HepG2 (cell line): ENCODE data around the gene TCF25. TPM values are rescaled to one million over a fixed set of nuclear protein-coding genes. Genes with fewer than 3 reads are reported as not detected.
A peak's percentile ranks its signal among the peaks of the same experiment; 100 is the strongest.

Source experiments
- ATF5 ChIP-seq: sonication (generic); formaldehyde crosslinking; IDR thresholded peaks from 2 replicates; pipeline ENCODE4 v1.4.0; 2020; ENCODE audit warnings: mild to moderate bottlenecking, low read depth, missing genetic modification reagents
- BRCA1 ChIP-seq: sonication (generic); formaldehyde crosslinking; IDR thresholded peaks from 2 replicates; pipeline ENCODE4 v1.4.0; 2020; ENCODE audit warnings: missing genetic modification reagents
- FOXK2 ChIP-seq: fragments of 450-650 bp; IDR thresholded peaks from 2 replicates; pipeline ENCODE4 v1.6.1; 2016
- KDM5B ChIP-seq: sonication (generic); formaldehyde crosslinking; IDR thresholded peaks from 2 replicates; pipeline ENCODE4 v1.4.0; 2020; ENCODE audit warnings: missing genetic modification reagents, mild to moderate bottlenecking, borderline replicate concordance
- MEF2D ChIP-seq: sonication (generic); formaldehyde crosslinking; IDR thresholded peaks from 2 replicates; pipeline ENCODE4 v1.5.1; 2020; ENCODE audit warnings: mild to moderate bottlenecking, missing genetic modification reagents
- MXD4 ChIP-seq: IDR thresholded peaks from 2 replicates; pipeline ENCODE4 v1.6.1; 2016; ENCODE audit warnings: mild to moderate bottlenecking, missing biosample characterization, missing genetic modification reagents
- NFAT5 ChIP-seq: sonication (generic); formaldehyde crosslinking; IDR thresholded peaks from 2 replicates; pipeline ENCODE4 v1.4.0; 2020; ENCODE audit warnings: missing genetic modification reagents
- NFYB ChIP-seq: sonication (generic); formaldehyde crosslinking; IDR thresholded peaks from 2 replicates; pipeline ENCODE4 v1.4.0; 2020; ENCODE audit warnings: missing genetic modification reagents
- REPIN1 ChIP-seq: sonication (generic); formaldehyde crosslinking; IDR thresholded peaks from 2 replicates; pipeline ENCODE4 v1.8.0; 2022; ENCODE audit warnings: missing genetic modification reagents, low read depth, mild to moderate bottlenecking, borderline replicate concordance
- SUZ12 ChIP-seq: fragments of 150-350 bp; IDR thresholded peaks from 2 replicates; pipeline ENCODE4 v1.6.1; 2014; ENCODE audit warnings: low read depth, low read length
- U2AF1 ChIP-seq: fragments of 200-400 bp; formaldehyde crosslinking; optimal IDR thresholded peaks from 2 replicates; pipeline ENCODE3; 2017; ENCODE audit warnings: mild to moderate bottlenecking, low read depth, low read length
- XBP1 ChIP-seq: sonication (generic); formaldehyde crosslinking; IDR thresholded peaks from 2 replicates; pipeline ENCODE4 v1.5.0; 2020; ENCODE audit warnings: missing genetic modification reagents
- ZBTB20 ChIP-seq: sonication (generic); formaldehyde crosslinking; IDR thresholded peaks from 2 replicates; pipeline ENCODE4 v1.8.1; 2023; ENCODE audit warnings: missing genetic modification reagents, low read depth, mild to moderate bottlenecking, borderline replicate concordance
- ZFP36 ChIP-seq: fragments of 150-350 bp; IDR thresholded peaks from 2 replicates; pipeline ENCODE4 v1.6.1; 2018; ENCODE audit warnings: borderline replicate concordance, low read length, low read depth; ENCODE audit not compliant: partially characterized antibody
- ZFP36L1 ChIP-seq: sonication (generic); formaldehyde crosslinking; IDR thresholded peaks from 2 replicates; pipeline ENCODE4 v1.8.0; 2022; ENCODE audit warnings: mild to moderate bottlenecking, missing genetic modification reagents, moderate library complexity
- ZMYM4 ChIP-seq: sonication (generic); formaldehyde crosslinking; IDR thresholded peaks from 2 replicates; pipeline ENCODE4 v1.8.1; 2023; ENCODE audit warnings: mild to moderate bottlenecking, missing genetic modification reagents
- ZNF326 ChIP-seq: sonication (generic); formaldehyde crosslinking; IDR thresholded peaks from 2 replicates; pipeline ENCODE4 v1.4.0; 2020; ENCODE audit warnings: missing genetic modification reagents, borderline replicate concordance
- ZNF550 ChIP-seq: sonication (generic); formaldehyde crosslinking; IDR thresholded peaks from 2 replicates; pipeline ENCODE4 v1.4.0; 2020; ENCODE audit warnings: mild to moderate bottlenecking, missing genetic modification reagents, borderline replicate concordance
- ZNF567 ChIP-seq: sonication (generic); formaldehyde crosslinking; IDR thresholded peaks from 2 replicates; pipeline ENCODE4 v1.8.1; 2023; ENCODE audit warnings: mild to moderate bottlenecking, missing genetic modification reagents, borderline replicate concordance
- ZNF720 ChIP-seq: sonication (generic); formaldehyde crosslinking; IDR thresholded peaks from 2 replicates; pipeline ENCODE4 v1.4.0; 2020; ENCODE audit warnings: missing genetic modification reagents
- polyA plus RNA-seq, 8 experiments: library from polyadenylated mRNA; depleted of rRNA in 3 of 8; stranded (reverse) in 7 of 8; unstranded in 1 of 8; fragments of >200 nt; fragmentation: Illumina TruSeq in 4 of 8; extraction: Trizol in 4 of 8; gene quantifications; 2 replicates each; pipeline versions ENCODE4 v1.2.1 to v1.2.3, GENCODE V29; 2011 to 2016; ENCODE audit warnings: low read depth in 4 of 8, missing spikeins in 1 of 8, mixed read lengths in 1 of 8; ENCODE audit not compliant: insufficient read depth in 1 of 8
- total RNA-seq, 5 experiments: library from RNA; depleted of rRNA; stranded (reverse); fragments of >200 nt; fragmentation: Illumina TruSeq; extraction: Trizol; gene quantifications; 2 replicates each; pipeline ENCODE4 v1.2.3, GENCODE V29; 2016; ENCODE audit warnings: low read depth in 1 of 5
- TF ChIP-seq, protein P1 (sequence below): sonication (generic); formaldehyde crosslinking; IDR thresholded peaks from 2 replicates; pipeline ENCODE4 v1.8.0; 2022; ENCODE audit warnings: missing genetic modification reagents, mild to moderate bottlenecking, inconsistent platforms, borderline replicate concordance

The TCF25 gene
- total and polyA plus RNA-seq, 2 of the 13 experiments (the other 11 are each of a cell fraction or from before 2014, with no cell fraction given), result 138 to 206 TPM

- TF ChIP-seq MEF2D (CRISPR knock-in tag), result no peak
- no peak for TF ChIP-seq ZNF720 (CRISPR knock-in tag)
- peak; percentile 54; the same call in 1 of the 2 replicates for TF ChIP-seq ZMYM4 (CRISPR knock-in tag)
- no peak for TF ChIP-seq U2AF1
- TF ChIP-seq ZNF550, result no peak; the same call in 1 of the 2 replicates
- TF ChIP-seq ATF5 (CRISPR knock-in tag), result peak; percentile 16; the same call in 1 of the 2 replicates
- 0 out of 2 replicates have a peak, but pooled peaks have one; percentile 66 for TF ChIP-seq ZFP36L1 (CRISPR knock-in tag)
- TF ChIP-seq REPIN1 (CRISPR knock-in tag), result peak; percentile 14; the same call in 1 of the 2 replicates
- TF ChIP-seq BRCA1, result 0 out of 2 replicates have a peak, but pooled peaks have one; percentile 77
- TF ChIP-seq ZNF567 (CRISPR knock-in tag), result no peak
- TF ChIP-seq NFAT5 (CRISPR knock-in tag), result no peak
- TF ChIP-seq ZNF326 (CRISPR knock-in tag), result 0 out of 2 replicates have a peak, but pooled peaks have one; percentile 43
- TF ChIP-seq KDM5B (CRISPR knock-in tag), result no peak; the same call in 1 of the 2 replicates
- TF ChIP-seq ZFP36, result no peak
- TF ChIP-seq XBP1 (CRISPR knock-in tag), result no peak; the same call in 1 of the 2 replicates
- TF ChIP-seq ZBTB20, result peak; percentile 94
- no peak for TF ChIP-seq FOXK2
- TF ChIP-seq MXD4 (CRISPR knock-in tag), result peak; percentile 78
- 0 out of 2 replicates have a peak, but pooled peaks have one; percentile 23 for TF ChIP-seq NFYB (CRISPR knock-in tag)
- TF ChIP-seq, protein P1, sequence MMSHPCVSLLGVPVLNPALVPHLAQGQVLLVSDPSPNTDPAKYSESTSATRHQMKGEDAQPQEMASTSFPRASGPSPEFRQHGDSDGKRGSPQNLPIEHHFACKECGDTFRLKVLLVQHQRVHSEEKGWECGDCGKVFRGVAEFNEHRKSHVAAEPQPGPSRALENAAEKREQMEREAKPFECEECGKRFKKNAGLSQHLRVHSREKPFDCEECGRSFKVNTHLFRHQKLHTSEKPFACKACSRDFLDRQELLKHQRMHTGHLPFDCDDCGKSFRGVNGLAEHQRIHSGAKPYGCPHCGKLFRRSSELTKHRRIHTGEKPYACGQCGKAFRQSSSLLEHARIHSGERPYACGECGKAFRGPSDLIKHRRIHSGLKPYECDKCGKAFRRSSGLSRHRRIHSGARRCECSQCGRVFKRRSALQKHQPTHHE (CRISPR knock-in tag), result peak; percentile 83; the same call in 1 of the 2 replicates
- TF ChIP-seq SUZ12, result no peak
These were observed 45.3 kb downstream of the TCF25 start, which contains the start of gene MC1R (continued) for GRCh38 chr16:89918453-89919347.
